ENCODE results near the gene FSTL4. TPM values are rescaled to one million over a fixed set of nuclear protein-coding genes. Genes with fewer than 3 reads are reported as not detected.

Gene FSTL4
- total and polyA plus RNA-seq, 2 donors (not counting 1 experiment from before 2014, with no cell fraction given) = 0.31 to 6.7 TPM

GRCh38 chr5:133497608-133498348 lies 114.6 kb downstream of the FSTL4 start:
- ATAC-seq (ENCODE audit: low read depth) (no peak), DNase-seq (no peak)
- H3K79me2 ChIP-seq (ENCODE audit: control insufficient read depth, insufficient read depth, low read length) = no peaks in the 10 kb centered on the region
- Mint-ChIP-seq H3K27me3 (peaks cover 48% of the 10 kb centered on the region), H3K9me3 (ENCODE audit: insufficient read depth) (no peaks in the 10 kb centered on the region), H3K4me3 (no peak overlapping the region), H3K4me1 (no peaks in the 10 kb centered on the region), H3K27ac (no peak overlapping the region)
- no peak overlapping the region for H2AFZ ChIP-seq (ENCODE audit: insufficient read depth, low read depth, low read length, poor library complexity, severe bottlenecking)
- TF ChIP-seq CTCF (IDR thresholded peaks at IDR 0.05) (no peak), EZH2 (IDR thresholded peaks at IDR 0.05; ENCODE audit: borderline replicate concordance, insufficient read depth, low read depth, low read length, poor library complexity, severe bottlenecking) (no peak)
- H3K36me3 ChIP-seq (replicated peaks in 1 of 2; ENCODE audit: control extremely low read depth in 1 of 2, control insufficient read depth in 1 of 2, extremely low read depth in 1 of 2, insufficient read depth in 2 of 2, low read length in 1 of 2) = no peaks in the 10 kb centered on the region
- WGBS (ENCODE audit: insufficient coverage) = 72% methylated on average over 2 of the region's 6 CpGs
- H3K4me2 ChIP-seq (replicated peaks; ENCODE audit: low read depth, low read length, poor library complexity, severe bottlenecking) = no peak overlapping the region
- CTCF ChIA-PET = no interaction called here
- no peak overlapping the region for H3K4me3 ChIP-seq (ENCODE audit: control extremely low read depth in 1 of 5, extremely low read depth in 1 of 5, insufficient read depth in 1 of 5, low read depth in 2 of 5, low read length in 4 of 5)
- intact Hi-C loops (cut with micrococcal nuclease) = no loop called here
- H3K9ac ChIP-seq (ENCODE audit: low read length) = no peak overlapping the region
- no peaks in the 10 kb centered on the region for H4K20me1 ChIP-seq (ENCODE audit: control insufficient read depth, insufficient read depth, low read length, poor library complexity, severe bottlenecking)
- no peak overlapping the region for H3K27ac ChIP-seq (ENCODE audit: low read length in 2 of 2)
- H3K27me3 ChIP-seq (replicated peaks in 1 of 4; ENCODE audit: control extremely low read depth in 1 of 4, control insufficient read depth in 3 of 4, insufficient read depth in 4 of 4, low read length in 3 of 4) = peaks cover 0 to 12% (median 0%) of the 10 kb centered on the region in 4 experiments
- no peaks in the 10 kb centered on the region for H3K9me3 ChIP-seq (ENCODE audit: control extremely low read depth in 1 of 3, control insufficient read depth in 2 of 3, insufficient read depth in 1 of 3, low read length in 2 of 3)
- POLR2A ChIA-PET = no interaction called here
- H3K4me1 ChIP-seq (ENCODE audit: control insufficient read depth in 2 of 2, insufficient read depth in 2 of 2, low read length in 2 of 2) = no peaks in the 10 kb centered on the region

- H3K4me1 Mint-ChIP-seq = no peaks in the 10 kb centered on the region
- no peak for TF ChIP-seq EZH2 (IDR thresholded peaks at IDR 0.05; ENCODE audit: borderline replicate concordance, insufficient read depth, low read depth, low read length, poor library complexity, severe bottlenecking)
- Histone ChIP-seq H2AFZ (ENCODE audit: insufficient read depth, low read depth, low read length, poor library complexity, severe bottlenecking) (no peak overlapping the region), H3K4me3 (ENCODE audit: control extremely low read depth in 1 of 5, extremely low read depth in 1 of 5, insufficient read depth in 1 of 5, low read depth in 2 of 5, low read length in 4 of 5) (no peak overlapping the region), H3K36me3 (replicated peaks in 1 of 2; ENCODE audit: control extremely low read depth in 1 of 2, control insufficient read depth in 1 of 2, extremely low read depth in 1 of 2, insufficient read depth in 2 of 2, low read length in 1 of 2) (no peaks in the 10 kb centered on the region), H3K27ac (ENCODE audit: low read length in 2 of 2) (no peak overlapping the region), H3K9me3 (ENCODE audit: control extremely low read depth in 1 of 3, control insufficient read depth in 2 of 3, insufficient read depth in 1 of 3, low read length in 2 of 3) (no peaks in the 10 kb centered on the region), H3K4me1 (ENCODE audit: control insufficient read depth in 2 of 2, insufficient read depth in 2 of 2, low read length in 2 of 2) (no peaks in the 10 kb centered on the region), H3K27me3 (replicated peaks in 1 of 4; ENCODE audit: control extremely low read depth in 1 of 4, control insufficient read depth in 3 of 4, insufficient read depth in 4 of 4, low read length in 3 of 4) (peaks cover 0 to 12% (median 0%) of the 10 kb centered on the region in 4 experiments), H3K79me2 (ENCODE audit: control insufficient read depth, insufficient read depth, low read length) (no peaks in the 10 kb centered on the region), H3K4me2 (replicated peaks; ENCODE audit: low read depth, low read length, poor library complexity, severe bottlenecking) (no peak overlapping the region), H4K20me1 (ENCODE audit: control insufficient read depth, insufficient read depth, low read length, poor library complexity, severe bottlenecking) (no peaks in the 10 kb centered on the region), H3K9ac (ENCODE audit: low read length) (no peak overlapping the region)
- POLR2A ChIA-PET = no interaction called here
- no peaks in the 10 kb centered on the region for H3K9me3 Mint-ChIP-seq (ENCODE audit: insufficient read depth)
- no peak overlapping the region for H3K4me3 Mint-ChIP-seq
- intact Hi-C loops (cut with micrococcal nuclease) = no loop called here
- H3K27ac Mint-ChIP-seq = no peak overlapping the region
- CTCF ChIA-PET = no interaction called here
- whole genome bisulfite sequencing (ENCODE audit: insufficient coverage) = 92% methylated on average over 7 of the region's 7 CpGs
- H3K27me3 Mint-ChIP-seq = peaks cover 41% of the 10 kb centered on the region
- no peak for DNase-seq
- ATAC-seq (ENCODE audit: low read depth) = no peak
Measured at GRCh38 chr5:133496631-133497030, 115.7 kb downstream of the FSTL4 start.

Measured in B cell (primary cell).